Osteoblast (primary cell): ENCODE results near the gene ZDHHC13. TPM values are rescaled to one million over a fixed set of nuclear protein-coding genes. Genes with fewer than 3 reads are reported as not detected.

Experiments used
- DNase-seq: peaks from one replicate; pipeline ENCODE4 v3.0.0; 2011; ENCODE audit warnings: low spot score, mixed read lengths; ENCODE audit not compliant: insufficient read length; ENCODE audit errors: missing footprints
- H2AFZ ChIP-seq: 2 replicates; pipeline ENCODE4 v1.6.0; 2011; ENCODE audit warnings: mild to moderate bottlenecking, low read length
- H3K27ac ChIP-seq: 2 replicates; pipeline ENCODE4 v1.5.1; 2011; ENCODE audit warnings: mild to moderate bottlenecking, low read depth, low read length, moderate library complexity
- H3K27me3 ChIP-seq: 2 replicates; pipeline ENCODE4 v1.6.0; 2012; ENCODE audit warnings: mild to moderate bottlenecking, control low read depth, inconsistent platforms, low read length, moderate library complexity; ENCODE audit not compliant: insufficient read depth
- H3K36me3 ChIP-seq: 2 replicates; pipeline ENCODE4 v1.5.1; 2011; ENCODE audit warnings: mild to moderate bottlenecking, low read length, control low read depth, moderate library complexity; ENCODE audit not compliant: insufficient read depth
- H3K4me1 ChIP-seq: 2 replicates; pipeline ENCODE4 v1.5.1; 2011; ENCODE audit warnings: mild to moderate bottlenecking, low read length, control low read depth, moderate library complexity; ENCODE audit not compliant: insufficient read depth
- H3K4me2 ChIP-seq: 2 replicates; pipeline ENCODE4 v1.6.0; 2011; ENCODE audit warnings: mild to moderate bottlenecking, low read length; ENCODE audit not compliant: insufficient read depth
- H3K4me3 ChIP-seq: fragments of 200-600 bp; sonication (generic); 3 replicates; pipeline ENCODE4 v1.5.1; 2012; ENCODE audit warnings: mild to moderate bottlenecking, low read length, inconsistent platforms; ENCODE audit not compliant: insufficient read depth
- H3K79me2 ChIP-seq: 2 replicates; pipeline ENCODE4 v1.6.0; 2012; ENCODE audit warnings: mild to moderate bottlenecking, low read length, control low read depth, inconsistent platforms; ENCODE audit not compliant: insufficient read depth
- H3K9me3 ChIP-seq: 2 replicates; pipeline ENCODE4 v1.5.1; 2011; ENCODE audit warnings: low read depth, low read length, control low read depth
- H4K20me1 ChIP-seq: 2 replicates; pipeline ENCODE4 v1.6.0; 2012; ENCODE audit warnings: mild to moderate bottlenecking, low read length, control low read depth; ENCODE audit not compliant: insufficient read depth
- total RNA-seq: library from RNA; depleted of rRNA; stranded (reverse); fragments of >200 nt; gene quantifications from 2 replicates; pipeline ENCODE4 v1.2.3, GENCODE V29; 2012
- TF ChIP-seq, protein P1 (sequence below): IDR thresholded peaks from 2 replicates; pipeline ENCODE4 v1.5.1; 2011; ENCODE audit warnings: mild to moderate bottlenecking, low read depth, low read length, moderate library complexity; ENCODE audit errors: extremely low read depth

ZDHHC13 gene
- total RNA-seq, 1 donor: 16.6 TPM

DNA sequence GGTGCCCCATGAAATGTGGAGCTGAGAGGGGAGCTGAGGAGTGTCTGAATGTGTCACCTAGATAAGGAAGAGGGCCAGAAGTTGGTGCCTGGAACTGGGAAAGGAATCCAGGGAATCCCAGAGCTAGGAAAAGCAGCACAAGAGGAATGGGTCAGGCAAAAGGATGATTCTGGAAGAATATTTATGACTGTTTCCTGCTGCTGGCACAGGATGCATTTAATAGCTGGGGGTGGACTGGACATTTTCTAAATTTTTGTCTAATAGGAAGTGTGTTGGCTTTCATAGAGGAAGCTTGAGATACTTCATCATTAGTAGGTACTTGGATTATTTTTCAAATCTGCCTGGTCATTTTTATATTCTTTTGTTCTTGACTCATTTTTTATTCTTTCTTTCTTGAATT is 39.0 kb upstream of the ZDHHC13 start:
- Histone ChIP-seq H3K4me2 (no peak overlapping the region), H2AFZ (no peak overlapping the region), H3K79me2 (no peaks in the 10 kb centered on the region), H3K36me3 (no peaks in the 10 kb centered on the region), H3K27me3 (peaks cover 15% of the 10 kb centered on the region), H3K27ac (no peak overlapping the region), H3K4me1 (peaks cover 23% of the 10 kb centered on the region), H3K4me3 (no peak overlapping the region), H4K20me1 (no peaks in the 10 kb centered on the region), H3K9me3 (no peaks in the 10 kb centered on the region)
- no peak for DNase-seq
- TF ChIP-seq, protein P1, sequence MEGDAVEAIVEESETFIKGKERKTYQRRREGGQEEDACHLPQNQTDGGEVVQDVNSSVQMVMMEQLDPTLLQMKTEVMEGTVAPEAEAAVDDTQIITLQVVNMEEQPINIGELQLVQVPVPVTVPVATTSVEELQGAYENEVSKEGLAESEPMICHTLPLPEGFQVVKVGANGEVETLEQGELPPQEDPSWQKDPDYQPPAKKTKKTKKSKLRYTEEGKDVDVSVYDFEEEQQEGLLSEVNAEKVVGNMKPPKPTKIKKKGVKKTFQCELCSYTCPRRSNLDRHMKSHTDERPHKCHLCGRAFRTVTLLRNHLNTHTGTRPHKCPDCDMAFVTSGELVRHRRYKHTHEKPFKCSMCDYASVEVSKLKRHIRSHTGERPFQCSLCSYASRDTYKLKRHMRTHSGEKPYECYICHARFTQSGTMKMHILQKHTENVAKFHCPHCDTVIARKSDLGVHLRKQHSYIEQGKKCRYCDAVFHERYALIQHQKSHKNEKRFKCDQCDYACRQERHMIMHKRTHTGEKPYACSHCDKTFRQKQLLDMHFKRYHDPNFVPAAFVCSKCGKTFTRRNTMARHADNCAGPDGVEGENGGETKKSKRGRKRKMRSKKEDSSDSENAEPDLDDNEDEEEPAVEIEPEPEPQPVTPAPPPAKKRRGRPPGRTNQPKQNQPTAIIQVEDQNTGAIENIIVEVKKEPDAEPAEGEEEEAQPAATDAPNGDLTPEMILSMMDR: no peak

DNA sequence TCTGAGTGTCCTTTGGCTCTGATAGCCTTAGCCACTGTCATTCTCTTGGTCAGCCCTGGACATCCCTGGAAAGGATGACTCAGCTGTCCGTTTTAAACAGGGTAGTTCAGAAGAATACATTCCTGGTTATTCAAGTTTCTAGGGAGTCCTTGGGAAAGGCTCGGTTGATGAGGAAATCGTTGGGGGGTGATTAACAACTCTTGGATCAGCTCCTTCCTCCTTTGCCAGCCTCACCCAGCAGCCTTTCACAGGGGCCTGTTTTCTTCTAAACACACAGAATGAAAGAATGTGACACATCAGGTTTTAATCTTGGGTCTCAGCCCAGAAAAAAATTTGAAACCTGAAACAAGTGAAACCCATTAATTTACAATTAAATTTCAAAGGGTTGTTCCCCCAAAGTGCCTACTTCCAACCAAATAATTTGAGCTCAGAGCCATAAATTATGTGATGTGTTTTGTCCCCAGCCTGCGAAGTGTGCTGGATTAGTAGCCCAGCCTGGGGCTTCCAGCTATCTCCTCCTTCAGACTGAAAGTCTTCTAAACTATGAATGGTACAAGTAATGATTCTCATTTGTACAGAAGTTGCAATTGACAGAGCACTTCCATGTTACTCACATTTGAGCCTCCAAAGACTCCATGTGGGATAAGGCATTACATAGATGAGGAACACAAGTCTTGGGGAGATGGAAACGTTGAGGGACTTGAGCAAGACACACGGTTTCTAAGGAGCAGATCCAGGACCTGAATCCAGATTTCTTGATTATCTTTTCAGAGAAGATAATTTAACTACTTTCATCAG is 37.1 kb upstream of the ZDHHC13 start:
- TF ChIP-seq, protein P1: no peak
- H3K9me3 ChIP-seq: no peaks in the 10 kb centered on the region
- no peaks in the 10 kb centered on the region for H3K79me2 ChIP-seq
- H2AFZ ChIP-seq: no peak overlapping the region
- peak overlapping the region; percentile 87 for H3K27ac ChIP-seq
- H3K27me3 ChIP-seq: peaks cover 9% of the 10 kb centered on the region
- DNase-seq: peak; percentile 85
- H3K4me2 ChIP-seq: peak overlapping the region; percentile 35
- peaks cover 26% of the 10 kb centered on the region for H3K4me1 ChIP-seq
- no peaks in the 10 kb centered on the region for H3K36me3 ChIP-seq
- no peak overlapping the region for H3K4me3 ChIP-seq
- no peaks in the 10 kb centered on the region for H4K20me1 ChIP-seq

DNA sequence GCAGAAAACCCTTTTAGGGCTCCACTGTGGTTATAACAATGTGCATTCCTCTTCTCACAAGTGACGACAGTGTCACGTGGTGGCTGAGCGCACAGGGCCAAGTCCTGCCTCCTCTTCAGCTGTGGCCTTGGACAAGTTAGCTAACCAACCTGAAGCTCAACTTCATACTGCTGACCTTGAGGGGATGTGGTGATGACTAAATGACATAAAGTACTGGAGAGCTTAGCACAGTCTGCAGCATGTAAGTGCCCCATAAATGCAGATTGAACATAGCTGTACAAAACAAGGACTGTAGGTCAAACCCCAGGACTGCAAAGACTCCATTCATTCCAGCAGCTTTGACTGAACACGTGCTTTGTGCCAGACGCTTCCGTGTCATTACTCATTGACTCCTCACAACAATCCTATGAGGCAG is 36.4 kb upstream of the ZDHHC13 start:
- peak; percentile 86 for DNase-seq
- peak overlapping the region; percentile 87 for H3K27ac ChIP-seq
- TF ChIP-seq, protein P1: no peak
- no peaks in the 10 kb centered on the region for H3K36me3 ChIP-seq
- H3K4me3 ChIP-seq: no peak overlapping the region
- no peaks in the 10 kb centered on the region for H3K9me3 ChIP-seq
- H3K4me2 ChIP-seq: no peak overlapping the region
- H3K27me3 ChIP-seq: peaks cover 7% of the 10 kb centered on the region
- no peak overlapping the region for H2AFZ ChIP-seq
- H3K79me2 ChIP-seq: no peaks in the 10 kb centered on the region
- H4K20me1 ChIP-seq: no peaks in the 10 kb centered on the region
- peaks cover 28% of the 10 kb centered on the region for H3K4me1 ChIP-seq

DNA sequence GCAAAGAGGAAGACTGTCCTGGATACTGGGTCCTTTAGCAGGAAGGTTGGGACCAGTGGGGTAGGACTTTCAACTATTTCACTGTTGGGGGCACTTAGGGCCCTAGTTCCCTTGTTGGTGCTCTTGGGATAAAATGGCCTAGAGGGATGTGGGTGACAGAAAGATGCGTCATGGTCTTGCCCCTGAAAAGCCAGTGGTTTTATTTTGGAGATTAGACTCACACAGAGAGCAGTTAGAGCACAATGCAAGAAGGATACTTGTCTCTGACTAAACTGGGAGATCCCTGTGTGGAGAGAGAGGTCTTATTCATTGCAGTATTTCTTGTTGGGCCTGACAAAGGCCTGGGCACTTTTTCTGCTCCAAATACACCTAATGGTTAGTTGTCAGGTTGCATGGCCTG is 33.8 kb upstream of the ZDHHC13 start:
- TF ChIP-seq, protein P1: no peak
- no peaks in the 10 kb centered on the region for H3K79me2 ChIP-seq
- H3K4me3 ChIP-seq: no peak overlapping the region
- H3K9me3 ChIP-seq: no peaks in the 10 kb centered on the region
- no peaks in the 10 kb centered on the region for H3K27me3 ChIP-seq
- no peaks in the 10 kb centered on the region for H4K20me1 ChIP-seq
- peaks cover 40% of the 10 kb centered on the region for H3K4me1 ChIP-seq
- no peak for DNase-seq
- H3K27ac ChIP-seq: no peak overlapping the region
- H2AFZ ChIP-seq: no peak overlapping the region
- no peaks in the 10 kb centered on the region for H3K36me3 ChIP-seq
- H3K4me2 ChIP-seq: no peak overlapping the region
